ENCODE results near the gene SCAND1. TPM values are rescaled to one million over a fixed set of nuclear protein-coding genes. Genes with fewer than 3 reads are reported as not detected.

SCAND1 gene
- total and polyA plus RNA-seq, 2 experiments from 2014 or later: 45.7 to 177 TPM

- no peaks in the 10 kb centered on the region for H3K27me3 ChIP-seq
- no peaks in the 10 kb centered on the region for H3K79me2 ChIP-seq
- no peaks in the 10 kb centered on the region for H3K9me3 ChIP-seq (ENCODE audit: low read depth)
- H3K9me2 ChIP-seq (replicated peaks; ENCODE audit: insufficient read depth): no peaks in the 10 kb centered on the region
- 79% methylated on average over 2 of the region's 2 CpGs for WGBS (ENCODE audit: low lambda C conversion rate, missing lambda C conversion rate)
- no peak for TF ChIP-seq EZH2phosphoT487 (IDR thresholded peaks at IDR 0.05; ENCODE audit: low read depth, severe bottlenecking, unreplicated experiment)
- no peak for TF ChIP-seq CTCF (IDR thresholded peaks at IDR 0.05; ENCODE audit: poor library complexity)
- no peak for TF ChIP-seq EZH2 (IDR thresholded peaks at IDR 0.05; ENCODE audit: borderline replicate concordance)
- no peaks in the 10 kb centered on the region for H3K4me1 ChIP-seq (ENCODE audit: insufficient read depth)
- DNase-seq (ENCODE audit: low spot score): no peak
- H3K36me3 ChIP-seq (replicated peaks; ENCODE audit: insufficient read depth, low read depth): no peaks in the 10 kb centered on the region
- H3K4me3 ChIP-seq: no peak overlapping the region
- H4K20me1 ChIP-seq (ENCODE audit: insufficient read depth, poor library complexity, severe bottlenecking): no peaks in the 10 kb centered on the region
- H3K27ac ChIP-seq: no peak overlapping the region
- H2AFZ ChIP-seq: no peak overlapping the region
- H3K4me2 ChIP-seq: no peak overlapping the region
These were observed 34.7 kb upstream of the SCAND1 start for GRCh38 chr20:35988910-35989463.

- no peak overlapping the region for H2AFZ ChIP-seq
- H3K79me2 ChIP-seq: no peaks in the 10 kb centered on the region
- H3K9me2 ChIP-seq (replicated peaks; ENCODE audit: insufficient read depth): no peaks in the 10 kb centered on the region
- no peaks in the 10 kb centered on the region for H3K27me3 ChIP-seq
- 86% methylated on average over 2 of the region's 2 CpGs for WGBS (ENCODE audit: low lambda C conversion rate, missing lambda C conversion rate)
- no peaks in the 10 kb centered on the region for H3K4me1 ChIP-seq (ENCODE audit: insufficient read depth)
- H3K36me3 ChIP-seq (replicated peaks; ENCODE audit: insufficient read depth, low read depth): no peaks in the 10 kb centered on the region
- no peak overlapping the region for H3K27ac ChIP-seq
- H3K4me2 ChIP-seq: no peak overlapping the region
- TF ChIP-seq EZH2 (IDR thresholded peaks at IDR 0.05; ENCODE audit: borderline replicate concordance): no peak
- TF ChIP-seq EZH2phosphoT487 (IDR thresholded peaks at IDR 0.05; ENCODE audit: low read depth, severe bottlenecking, unreplicated experiment): no peak
- no peak for TF ChIP-seq CTCF (IDR thresholded peaks at IDR 0.05; ENCODE audit: poor library complexity)
- no peaks in the 10 kb centered on the region for H4K20me1 ChIP-seq (ENCODE audit: insufficient read depth, poor library complexity, severe bottlenecking)
- DNase-seq (ENCODE audit: low spot score): no peak
- H3K4me3 ChIP-seq: no peak overlapping the region
- no peaks in the 10 kb centered on the region for H3K9me3 ChIP-seq (ENCODE audit: low read depth)
These were observed 31.5 kb upstream of the SCAND1 start for GRCh38 chr20:35985806-35986205.

- Histone ChIP-seq H3K27me3 (no peaks in the 10 kb centered on the region), H3K9me3 (ENCODE audit: low read depth) (no peaks in the 10 kb centered on the region), H3K27ac (no peak overlapping the region), H3K36me3 (replicated peaks; ENCODE audit: insufficient read depth, low read depth) (no peaks in the 10 kb centered on the region), H3K4me3 (no peak overlapping the region), H3K9me2 (replicated peaks; ENCODE audit: insufficient read depth) (no peaks in the 10 kb centered on the region), H3K79me2 (no peaks in the 10 kb centered on the region), H4K20me1 (ENCODE audit: insufficient read depth, poor library complexity, severe bottlenecking) (no peaks in the 10 kb centered on the region), H3K4me2 (no peak overlapping the region), H3K4me1 (ENCODE audit: insufficient read depth) (no peaks in the 10 kb centered on the region), H2AFZ (no peak overlapping the region)
- TF ChIP-seq CTCF (IDR thresholded peaks at IDR 0.05; ENCODE audit: poor library complexity): no peak
- TF ChIP-seq EZH2 (IDR thresholded peaks at IDR 0.05; ENCODE audit: borderline replicate concordance): no peak
- TF ChIP-seq EZH2phosphoT487 (IDR thresholded peaks at IDR 0.05; ENCODE audit: low read depth, severe bottlenecking, unreplicated experiment): no peak
- DNase-seq (ENCODE audit: low spot score): no peak
- WGBS (ENCODE audit: low lambda C conversion rate, missing lambda C conversion rate): 88% methylated on average over 6 of the region's 6 CpGs
These were observed 30.1 kb upstream of the SCAND1 start for GRCh38 chr20:35984382-35984781.
